ENCODE results near the gene KRT79. TPM values are rescaled to one million over a fixed set of nuclear protein-coding genes. Genes with fewer than 3 reads are reported as not detected.

The KRT79 gene
- total and polyA plus RNA-seq, 11 donors = 0.24 TPM; not detected in 10

GRCh38 chr12:52851787-52852186 is 17.7 kb upstream of the KRT79 start:
- peaks cover 0 to 9% (median 0%) of the 10 kb centered on the region in 9 donors for H3K27me3 ChIP-seq
- no peaks in the 10 kb centered on the region for H3K36me3 ChIP-seq
- TF ChIP-seq CTCF (IDR thresholded peaks at IDR 0.05) (no peak), POLR2A (IDR thresholded peaks at IDR 0.05) (no peak)
- H3K4me1 ChIP-seq = no peaks in the 10 kb centered on the region
- H3K4me3 ChIP-seq = no peak overlapping the region
- no peaks in the 10 kb centered on the region for H3K9me3 ChIP-seq
- no peak for ATAC-seq
- H3K27ac ChIP-seq = no peak overlapping the region
- intact Hi-C loops (cut with DNase I) = no loop called here
- no peak for DNase-seq

DNA sequence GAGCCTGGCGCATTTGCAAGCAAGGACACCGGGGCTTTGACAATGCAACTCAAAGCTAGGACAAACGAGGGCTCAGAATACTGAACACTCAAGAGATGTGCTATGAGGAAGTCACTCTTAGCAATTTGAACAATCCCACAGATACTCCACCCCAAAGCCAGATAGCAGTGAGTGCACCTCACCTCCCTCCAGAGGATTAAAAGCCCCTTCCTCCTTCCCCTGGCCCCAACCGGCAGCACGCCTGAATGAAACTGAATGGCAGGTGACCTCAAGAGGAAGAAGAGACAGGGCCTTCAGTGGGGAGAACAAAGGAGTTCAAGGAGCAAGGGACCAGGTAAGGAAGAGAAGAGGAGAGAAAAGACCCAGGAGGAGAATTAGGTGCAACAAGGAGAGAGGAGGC is 16.6 kb upstream of the KRT79 start:
- intact Hi-C loops (cut with DNase I) = no loop called here
- no peaks in the 10 kb centered on the region for H3K4me1 ChIP-seq
- H3K27me3 ChIP-seq = peaks cover 0 to 9% (median 0%) of the 10 kb centered on the region in 9 donors
- no peak for ATAC-seq
- H3K4me3 ChIP-seq = no peak overlapping the region
- H3K9me3 ChIP-seq = no peaks in the 10 kb centered on the region
- TF ChIP-seq CTCF (IDR thresholded peaks at IDR 0.05) (no peak), POLR2A (IDR thresholded peaks at IDR 0.05) (no peak)
- 75 to 89% (median 85%) methylated on average over 5 of the region's 5 CpGs for WGBS, 4 donors
- no peak for DNase-seq
- no peaks in the 10 kb centered on the region for H3K36me3 ChIP-seq
- no peak overlapping the region for H3K27ac ChIP-seq

GRCh38 chr12:52849511-52849910 is 15.4 kb upstream of the KRT79 start:
- ATAC-seq (no peak), DNase-seq (no peak)
- TF ChIP-seq POLR2A (IDR thresholded peaks at IDR 0.05) = no peak
- TF ChIP-seq CTCF (IDR thresholded peaks at IDR 0.05) = no peak
- Histone ChIP-seq H3K4me3 (no peak overlapping the region), H3K27ac (no peak overlapping the region), H3K4me1 (no peaks in the 10 kb centered on the region), H3K9me3 (no peaks in the 10 kb centered on the region), H3K36me3 (no peaks in the 10 kb centered on the region), H3K27me3 (peaks cover 0 to 9% (median 0%) of the 10 kb centered on the region in 9 donors)
- intact Hi-C loops (cut with DNase I) = no loop called here
- 74 to 88% (median 84%) methylated on average over 3 to 6 of the region's 6 CpGs for WGBS, 4 donors

- DNase-seq = no peak
- Histone ChIP-seq H3K9me3 (no peaks in the 10 kb centered on the region), H3K4me3 (no peak within 1 kb of the TSS), H3K4me1 (no peaks in the 10 kb centered on the region), H3K36me3 (no peaks in the 10 kb centered on the region), H3K27me3 (peaks cover 0 to 9% (median 0%) of the 10 kb centered on the region in 9 donors), H3K27ac (no peak within 1 kb of the TSS)
- no peak for TF ChIP-seq POLR2A (IDR thresholded peaks at IDR 0.05)
- intact Hi-C loops (cut with DNase I) = no loop called here
- no peak for ATAC-seq
- WGBS, 4 donors = 79 to 86% (median 84%) methylated on average over 13 to 16 of the region's 16 CpGs
Observed at GRCh38 chr12:52848661-52849255, 14.6 kb upstream of the KRT79 start, which contains the start of gene KRT78. KRT78 (minus strand) TSS chr12:52848994; CDS start chr12:52848930, 64 bp downstream.

Measured in heart left ventricle (tissue), 16 donors.